Measurements from ENCODE around the gene ACAP1. TPM values are rescaled to one million over a fixed set of nuclear protein-coding genes. Genes with fewer than 3 reads are reported as not detected.
A peak's percentile ranks its signal among the peaks of the same experiment; 100 is the strongest.

ACAP1 gene
- total RNA-seq, 1 donor from 2014 or later, result 10.9 TPM

GRCh38 chr17:7340179-7340578, 3.9 kb downstream of the ACAP1 start:
- H3K36me3 Mint-ChIP-seq, result no peaks in the 10 kb centered on the region
- no peaks in the 10 kb centered on the region for H3K9me3 Mint-ChIP-seq
- no peak for DNase-seq (ENCODE audit: low spot score in 2 of 2, unreplicated experiment in 2 of 2)
- H3K4me1 Mint-ChIP-seq, result no peaks in the 10 kb centered on the region
- TF ChIP-seq CTCF (IDR thresholded peaks at IDR 0.05; ENCODE audit: unreplicated experiment), result no peak
- no peak overlapping the region for H3K4me3 Mint-ChIP-seq
- H3K27ac Mint-ChIP-seq, result no peak overlapping the region
- H3K27me3 Mint-ChIP-seq (ENCODE audit: low read depth), result peaks cover 8% of the 10 kb centered on the region

GRCh38 chr17:7341842-7342241, 5.5 kb downstream of the ACAP1 start:
- no peak for TF ChIP-seq CTCF (IDR thresholded peaks at IDR 0.05; ENCODE audit: unreplicated experiment)
- no peak overlapping the region for H3K27ac Mint-ChIP-seq
- no peaks in the 10 kb centered on the region for H3K9me3 Mint-ChIP-seq
- H3K27me3 Mint-ChIP-seq (ENCODE audit: low read depth), result peaks cover 8% of the 10 kb centered on the region
- no peaks in the 10 kb centered on the region for H3K4me1 Mint-ChIP-seq
- no peaks in the 10 kb centered on the region for H3K36me3 Mint-ChIP-seq
- DNase-seq (ENCODE audit: low spot score in 2 of 2, unreplicated experiment in 2 of 2), result no peak
- no peak overlapping the region for H3K4me3 Mint-ChIP-seq

GRCh38 chr17:7343250-7343649, 6.9 kb downstream of the ACAP1 start:
- Mint-ChIP-seq H3K4me1 (peaks cover 5% of the 10 kb centered on the region), H3K27ac (no peak overlapping the region), H3K4me3 (no peak overlapping the region), H3K9me3 (no peaks in the 10 kb centered on the region), H3K27me3 (ENCODE audit: low read depth) (peaks cover 8% of the 10 kb centered on the region), H3K36me3 (no peaks in the 10 kb centered on the region)
- DNase-seq (ENCODE audit: low spot score in 2 of 2, unreplicated experiment in 2 of 2), result no peak
- no peak for TF ChIP-seq CTCF (IDR thresholded peaks at IDR 0.05; ENCODE audit: unreplicated experiment)

GRCh38 chr17:7346761-7347614, 10.7 kb downstream of the ACAP1 start:
- H3K4me1 Mint-ChIP-seq, result peaks cover 23% of the 10 kb centered on the region
- no peaks in the 10 kb centered on the region for H3K9me3 Mint-ChIP-seq
- TF ChIP-seq CTCF (IDR thresholded peaks at IDR 0.05; ENCODE audit: unreplicated experiment), result no peak
- H3K27ac Mint-ChIP-seq, result peak overlapping the region; percentile 3
- H3K36me3 Mint-ChIP-seq, result no peaks in the 10 kb centered on the region
- no peak overlapping the region for H3K4me3 Mint-ChIP-seq
- H3K27me3 Mint-ChIP-seq (ENCODE audit: low read depth), result peaks cover 4% of the 10 kb centered on the region
- DNase-seq (ENCODE audit: low spot score in 2 of 2, unreplicated experiment in 2 of 2), result no peak

- no peak for TF ChIP-seq CTCF (IDR thresholded peaks at IDR 0.05; ENCODE audit: unreplicated experiment)
- no peaks in the 10 kb centered on the region for H3K36me3 Mint-ChIP-seq
- no peaks in the 10 kb centered on the region for H3K9me3 Mint-ChIP-seq
- DNase-seq (ENCODE audit: low spot score in 2 of 2, unreplicated experiment in 2 of 2), result no peak
- H3K27me3 Mint-ChIP-seq (ENCODE audit: low read depth), result peaks cover 4% of the 10 kb centered on the region
- no peak overlapping the region for H3K4me3 Mint-ChIP-seq
- H3K27ac Mint-ChIP-seq, result peak overlapping the region; percentile 69
- H3K4me1 Mint-ChIP-seq, result peaks cover 30% of the 10 kb centered on the region
These were observed 11.5 kb downstream of the ACAP1 start for GRCh38 chr17:7347630-7348477.
